ENCODE data around the gene CPXM1. TPM values are rescaled to one million over a fixed set of nuclear protein-coding genes. Genes with fewer than 3 reads are reported as not detected.

CPXM1 gene
- total RNA-seq, 2 donors from 2014 or later = 47.8 to 53.5 TPM

DNA sequence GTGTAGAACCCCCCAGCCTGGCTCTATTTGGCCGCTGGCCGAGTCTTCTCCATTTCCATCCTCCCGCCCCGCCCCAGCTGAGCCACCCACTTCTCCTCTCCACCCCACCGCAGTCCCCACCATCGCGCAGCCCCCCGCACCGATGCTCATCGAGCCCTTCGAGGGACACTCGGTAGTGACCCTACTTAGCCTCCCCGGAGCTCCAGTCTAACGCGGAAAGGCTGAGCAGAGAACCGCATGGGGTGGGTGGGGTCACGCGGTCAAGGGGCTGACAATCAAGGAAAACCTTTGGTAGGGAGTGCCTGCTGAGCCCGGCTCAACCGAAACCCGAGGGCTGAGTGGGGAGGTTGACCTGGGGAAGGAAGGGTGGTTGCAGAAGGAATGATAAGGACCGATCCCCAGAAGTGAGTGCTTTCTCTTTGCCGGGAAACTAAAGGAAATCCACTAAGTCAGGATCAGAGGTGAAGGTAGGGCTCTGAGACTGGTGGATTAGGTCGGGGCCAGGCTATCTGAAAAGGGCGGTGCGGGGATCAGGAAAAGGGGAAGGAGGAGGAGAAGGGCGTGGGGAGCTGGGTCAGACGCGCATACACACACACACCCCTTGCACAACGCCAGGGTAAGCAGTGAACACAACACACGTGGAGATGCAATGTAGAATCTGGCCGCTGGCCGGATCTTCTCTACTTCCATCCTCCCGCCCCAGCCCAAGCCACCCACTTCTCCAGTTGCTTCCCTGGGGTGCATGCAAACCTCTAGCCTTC, 49.8 kb downstream of the CPXM1 start:
- Mint-ChIP-seq H3K27ac (no peak overlapping the region), H3K9me3 (no peaks in the 10 kb centered on the region), H3K27me3 (peaks cover 0 to 11% of the 10 kb centered on the region in 2 donors), H3K36me3 (no peaks in the 10 kb centered on the region), H3K4me1 (ENCODE audit: low read depth in 2 of 2) (peaks cover 28 to 35% of the 10 kb centered on the region in 2 donors), H3K4me3 (peak overlapping the region; percentile 69)
- DNase-seq (ENCODE audit: low spot score) (no peak), ATAC-seq (no peak)

DNA sequence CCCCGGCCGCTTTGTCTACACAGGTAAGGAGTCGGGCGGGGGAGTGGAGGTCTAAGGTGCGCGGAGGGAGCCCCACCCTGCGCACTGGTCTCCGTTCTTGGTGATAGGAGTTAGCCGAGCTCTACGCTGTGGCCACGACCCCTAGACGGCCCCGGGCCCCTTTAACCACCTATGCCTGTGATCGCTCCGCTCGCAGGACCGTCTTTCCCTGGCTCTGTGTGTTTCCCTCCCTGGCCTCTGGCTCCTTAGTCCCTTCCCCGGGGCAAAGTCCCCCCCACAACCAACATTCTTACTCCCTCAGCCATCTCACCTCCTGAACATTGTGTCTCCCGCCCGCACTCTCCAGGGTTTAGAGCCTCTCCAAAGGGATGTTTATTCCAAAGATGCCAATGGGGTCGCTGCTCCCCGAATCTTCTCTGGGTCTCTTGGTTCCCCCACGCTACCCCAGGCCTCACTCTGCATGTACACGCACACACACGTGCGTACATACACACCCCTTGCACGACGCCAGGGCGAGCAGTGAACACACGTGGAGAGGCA, 50.4 kb downstream of the CPXM1 start:
- peaks cover 0 to 11% of the 10 kb centered on the region in 2 donors for H3K27me3 Mint-ChIP-seq
- ATAC-seq = no peak
- peaks cover 33 to 38% of the 10 kb centered on the region in 2 donors for H3K4me1 Mint-ChIP-seq (ENCODE audit: low read depth in 2 of 2)
- no peaks in the 10 kb centered on the region for H3K36me3 Mint-ChIP-seq
- no peak overlapping the region for H3K4me3 Mint-ChIP-seq
- H3K27ac Mint-ChIP-seq = no peak overlapping the region
- no peak for DNase-seq (ENCODE audit: low spot score)
- no peaks in the 10 kb centered on the region for H3K9me3 Mint-ChIP-seq

DNA sequence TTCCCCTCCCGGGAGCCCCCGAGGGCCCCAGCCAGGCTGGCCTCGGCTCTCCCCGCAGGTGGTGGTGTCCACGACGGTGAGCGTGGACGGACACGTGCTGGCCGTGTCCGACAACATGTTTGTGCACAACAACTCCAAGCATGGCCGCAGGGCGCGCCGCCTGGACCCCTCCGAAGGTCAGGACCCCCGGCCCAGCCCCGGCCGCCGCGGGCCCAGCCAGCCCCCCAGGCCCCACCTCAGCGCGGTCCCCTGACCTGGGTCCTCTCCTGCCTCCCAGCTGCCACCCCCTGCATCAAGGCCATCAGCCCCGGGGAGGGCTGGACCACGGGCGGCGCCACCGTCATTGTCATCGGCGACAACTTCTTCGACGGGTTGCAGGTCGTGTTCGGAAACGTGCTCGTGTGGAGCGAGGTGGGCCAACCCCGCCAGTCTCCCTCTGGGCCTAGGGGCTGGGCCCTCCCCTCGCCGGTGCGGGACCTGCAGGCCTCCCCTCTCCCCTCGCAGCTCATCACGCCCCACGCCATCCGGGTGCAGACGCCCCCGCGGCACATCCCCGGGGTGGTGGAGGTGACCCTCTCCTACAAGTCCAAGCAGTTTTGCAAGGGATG, 51.0 kb downstream of the CPXM1 start:
- ATAC-seq (no peak), DNase-seq (ENCODE audit: low spot score) (no peak)
- no peaks in the 10 kb centered on the region for H3K9me3 Mint-ChIP-seq
- H3K36me3 Mint-ChIP-seq = no peaks in the 10 kb centered on the region
- H3K4me3 Mint-ChIP-seq = no peak overlapping the region
- peaks cover 33 to 35% of the 10 kb centered on the region in 2 donors for H3K4me1 Mint-ChIP-seq (ENCODE audit: low read depth in 2 of 2)
- H3K27ac Mint-ChIP-seq = no peak overlapping the region
- peaks cover 0 to 9% of the 10 kb centered on the region in 2 donors for H3K27me3 Mint-ChIP-seq

DNA sequence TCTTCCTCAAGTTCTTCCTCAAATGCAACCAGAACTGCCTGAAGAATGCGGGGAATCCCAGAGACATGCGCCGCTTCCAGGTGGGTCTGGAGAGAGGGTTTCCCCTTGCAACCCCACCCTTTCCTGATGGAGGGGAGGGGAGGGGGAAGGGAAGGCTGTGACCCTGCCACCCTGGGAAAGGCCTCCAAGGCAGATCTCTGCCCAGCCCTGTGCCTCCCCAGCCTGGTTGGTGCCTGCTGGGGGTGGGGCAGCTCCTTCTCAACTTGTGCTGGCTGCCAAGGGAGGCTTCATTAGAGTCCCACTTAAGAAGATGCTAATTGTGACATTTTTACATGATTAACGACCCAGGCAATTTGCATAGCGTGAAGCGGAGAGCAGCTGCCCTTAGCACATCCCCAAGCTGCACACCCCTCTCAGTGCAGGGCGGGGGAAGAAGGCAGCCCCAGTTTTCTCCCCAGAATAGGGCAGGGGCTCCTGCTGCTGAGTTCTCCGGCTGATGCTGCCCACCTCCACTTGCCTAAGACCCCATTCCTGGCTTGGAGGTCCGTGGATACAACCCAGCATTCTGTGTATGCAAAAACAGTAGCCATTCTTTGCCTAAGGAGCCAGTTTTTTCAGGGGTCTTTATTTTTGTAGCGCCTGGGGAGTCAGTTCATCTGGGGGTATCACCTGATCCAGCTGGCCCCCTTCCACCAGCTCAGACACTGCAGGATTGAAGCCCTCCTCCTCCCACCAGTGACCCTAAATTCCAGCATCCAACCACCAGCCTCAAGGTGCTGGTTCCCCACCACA, 51.7 kb downstream of the CPXM1 start:
- ATAC-seq (no peak), DNase-seq (ENCODE audit: low spot score) (no peak)
- Mint-ChIP-seq H3K36me3 (no peaks in the 10 kb centered on the region), H3K9me3 (no peaks in the 10 kb centered on the region), H3K27ac (no peak overlapping the region), H3K4me3 (no peak overlapping the region), H3K27me3 (peaks cover 0 to 6% of the 10 kb centered on the region in 2 donors), H3K4me1 (ENCODE audit: low read depth in 2 of 2) (peaks cover 33% of the 10 kb centered on the region in 2 donors)

DNA sequence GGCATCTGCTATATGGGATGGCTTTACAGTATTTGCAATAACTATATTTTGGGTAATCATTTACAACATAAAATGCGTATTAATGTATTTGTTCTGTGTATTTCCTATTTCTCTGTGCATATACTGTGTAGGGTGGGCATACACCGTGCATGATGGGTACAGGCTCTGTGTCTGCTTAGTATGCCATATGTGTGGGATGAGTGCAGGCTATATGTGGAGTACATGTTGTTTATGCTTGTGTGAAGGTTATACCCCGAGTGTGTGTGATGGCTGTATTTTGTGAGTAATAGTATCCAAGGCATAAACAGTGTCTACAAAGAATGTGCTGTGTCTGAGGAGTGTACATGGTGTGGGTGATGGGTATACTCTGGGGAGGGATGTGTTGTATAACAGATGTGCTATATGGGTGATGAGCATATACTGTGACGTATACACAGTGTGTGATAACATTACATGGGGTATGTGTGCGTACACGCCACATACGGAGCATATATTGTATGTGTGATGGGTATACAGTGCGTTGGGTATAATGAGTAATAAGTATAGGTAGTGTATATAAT, 52.7 kb downstream of the CPXM1 start:
- Mint-ChIP-seq H3K4me1 (ENCODE audit: low read depth in 2 of 2) (peaks cover 33 to 35% of the 10 kb centered on the region in 2 donors), H3K27ac (no peak overlapping the region), H3K36me3 (no peaks in the 10 kb centered on the region), H3K27me3 (peaks cover 0 to 3% of the 10 kb centered on the region in 2 donors), H3K9me3 (no peaks in the 10 kb centered on the region), H3K4me3 (no peak overlapping the region)
- DNase-seq (ENCODE audit: low spot score) (no peak), ATAC-seq (no peak)

DNA sequence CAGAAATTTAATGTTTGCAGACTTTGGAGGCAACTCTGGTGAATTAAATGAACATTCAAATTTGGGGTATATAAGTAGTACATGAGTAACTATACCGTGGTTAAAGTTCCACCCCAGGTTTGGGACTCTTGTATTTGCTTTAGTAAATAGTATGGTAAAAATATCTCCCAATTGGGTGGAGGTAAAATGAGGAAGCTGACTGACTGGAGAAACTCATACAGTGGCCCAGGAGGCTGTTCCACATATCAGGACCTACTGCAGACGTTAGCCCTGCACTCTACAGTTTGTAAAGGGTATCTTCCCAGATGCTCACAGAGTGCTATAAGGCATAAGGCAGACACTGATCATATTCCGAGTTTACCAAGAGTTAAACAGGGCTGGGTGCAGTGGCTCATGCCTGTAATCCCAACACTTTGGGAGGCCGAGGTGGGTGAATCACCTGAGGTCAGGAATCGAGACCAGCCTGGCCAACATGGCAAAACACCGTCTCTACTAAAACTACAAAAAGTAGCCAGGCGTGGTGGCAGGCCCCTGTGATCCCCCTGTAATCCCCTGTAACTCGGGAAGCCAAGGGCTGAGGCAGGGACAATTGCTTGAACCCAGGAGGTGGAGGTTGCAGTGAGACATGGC, 53.7 kb downstream of the CPXM1 start:
- H3K9me3 Mint-ChIP-seq = no peaks in the 10 kb centered on the region
- no peak for ATAC-seq
- H3K27me3 Mint-ChIP-seq = peaks cover 0 to 3% of the 10 kb centered on the region in 2 donors
- no peak overlapping the region for H3K4me3 Mint-ChIP-seq
- H3K36me3 Mint-ChIP-seq = no peaks in the 10 kb centered on the region
- no peak overlapping the region for H3K27ac Mint-ChIP-seq
- H3K4me1 Mint-ChIP-seq (ENCODE audit: low read depth in 2 of 2) = peaks cover 41% of the 10 kb centered on the region in 2 donors
- no peak for DNase-seq (ENCODE audit: low spot score)

DNA sequence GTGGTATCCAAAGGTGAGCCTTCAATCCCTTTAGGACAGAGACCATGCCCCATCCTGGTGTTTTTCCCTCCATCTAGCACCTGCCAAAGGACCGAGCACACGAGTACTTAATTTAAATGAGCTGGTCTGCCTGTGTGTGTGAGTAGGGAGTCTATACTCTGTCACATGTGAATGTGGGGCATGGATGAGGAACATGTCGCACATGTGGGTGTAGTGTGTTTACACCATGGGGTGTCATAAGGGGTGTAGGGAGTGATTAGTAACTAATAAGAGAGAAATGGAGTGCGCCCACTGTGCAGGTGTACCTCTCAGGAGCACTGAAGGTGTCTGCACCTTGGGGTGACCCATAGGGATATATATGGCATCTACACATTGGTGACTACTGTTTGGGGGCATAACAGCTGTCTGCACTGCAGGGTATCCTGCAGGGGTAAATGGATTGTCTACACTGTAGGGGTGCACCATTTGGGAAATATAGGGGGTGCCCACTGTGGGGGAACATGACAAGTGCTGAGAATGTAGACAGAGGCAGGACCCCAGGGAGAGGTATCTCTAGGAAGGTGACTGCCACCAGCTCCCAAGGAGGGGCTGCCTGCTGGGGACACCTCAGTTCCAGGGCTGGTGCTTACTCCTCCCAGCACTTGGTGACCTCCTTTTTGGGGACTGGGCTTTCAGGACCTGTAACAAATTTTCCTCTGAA, 54.3 kb downstream of the CPXM1 start:
- ATAC-seq (no peak), DNase-seq (ENCODE audit: low spot score) (no peak)
- Mint-ChIP-seq H3K4me1 (ENCODE audit: low read depth in 2 of 2) (peaks cover 45% of the 10 kb centered on the region in 2 donors), H3K4me3 (no peak overlapping the region), H3K9me3 (no peaks in the 10 kb centered on the region), H3K27me3 (peaks cover 0 to 3% of the 10 kb centered on the region in 2 donors), H3K36me3 (no peaks in the 10 kb centered on the region), H3K27ac (no peak overlapping the region)

DNA sequence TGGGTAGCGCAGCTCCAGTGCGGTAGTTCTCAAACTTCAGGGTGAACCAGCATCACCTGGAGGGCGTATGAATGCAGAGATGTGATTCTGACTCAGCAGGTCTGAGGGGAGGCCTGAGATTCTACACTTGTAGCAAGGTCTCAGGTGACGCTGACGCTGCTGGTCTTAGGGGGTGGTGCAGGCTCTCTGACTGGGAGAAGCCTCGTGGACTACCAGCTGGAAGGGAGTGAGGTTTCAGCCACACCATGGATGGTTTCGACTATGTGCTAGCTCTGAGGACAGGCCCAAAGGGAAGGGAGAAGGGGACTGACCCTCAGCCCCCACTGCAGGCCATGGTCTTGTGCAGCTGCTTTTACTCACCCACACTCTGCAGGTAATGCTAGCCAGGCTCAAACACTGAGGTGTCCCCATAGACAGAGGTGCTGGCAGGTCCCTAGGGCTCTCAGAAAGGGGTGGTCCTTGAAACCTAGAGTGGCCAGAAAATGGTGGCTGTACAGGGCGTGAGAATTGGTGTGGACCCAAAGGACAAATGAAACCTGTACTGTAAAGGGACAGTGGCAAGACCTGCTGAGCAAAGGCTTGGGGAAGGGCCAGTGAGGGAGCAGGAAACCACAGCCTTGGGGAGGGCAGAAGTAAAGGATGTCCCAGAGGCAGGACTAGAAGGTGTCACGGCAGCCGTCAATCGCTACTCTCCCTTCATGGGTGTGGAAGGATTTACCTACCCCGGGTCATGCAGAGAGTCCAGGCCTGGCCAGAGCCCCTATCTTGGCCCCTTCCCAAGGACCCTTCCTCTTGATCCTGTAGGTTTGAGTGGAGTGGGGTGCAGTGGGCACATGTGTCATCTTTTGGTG, 55.1 kb downstream of the CPXM1 start:
- H3K9me3 Mint-ChIP-seq = no peaks in the 10 kb centered on the region
- peaks cover 39 to 44% of the 10 kb centered on the region in 2 donors for H3K4me1 Mint-ChIP-seq (ENCODE audit: low read depth in 2 of 2)
- DNase-seq (ENCODE audit: low spot score) (no peak), ATAC-seq (peak in 1 of 2 donors; percentile 38)
- no peak overlapping the region for H3K4me3 Mint-ChIP-seq
- peaks cover 0 to 2% of the 10 kb centered on the region in 2 donors for H3K27me3 Mint-ChIP-seq
- no peak overlapping the region for H3K27ac Mint-ChIP-seq
- H3K36me3 Mint-ChIP-seq = no peaks in the 10 kb centered on the region

Other genes with a start within 250 kb of the CPXM1 start
- gene NOP56, start 148.0 kb downstream of the CPXM1 start, total RNA-seq = 100 to 1,000 TPM; 424 to 981 TPM
- gene IDH3B, start 136.4 kb downstream of the CPXM1 start, total RNA-seq = 100 to 1,000 TPM; 114 to 120 TPM
- 10 to 100 TPM; 14.8 to 31.4 TPM for gene EBF4, start 107.8 kb downstream of the CPXM1 start, total RNA-seq
- gene C20orf141, start 14.4 kb upstream of the CPXM1 start, total RNA-seq = not detected
- not detected for gene TMEM239, start 15.7 kb upstream of the CPXM1 start, total RNA-seq
- 10 to 100 TPM; 53.8 to 62.6 TPM for gene PCED1A, start 40.0 kb upstream of the CPXM1 start, total RNA-seq
- 100 to 1,000 TPM in 1 of 2 donors, 10 to 100 TPM in 1; 88.0 to 101 TPM for gene VPS16, start 40.1 kb upstream of the CPXM1 start, total RNA-seq
- 10 to 100 TPM; 50.4 to 76.0 TPM for gene PTPRA, start 72.9 kb upstream of the CPXM1 start, total RNA-seq
- gene GNRH2, start 243.0 kb upstream of the CPXM1 start, total RNA-seq = 1 to 10 TPM; 2.1 to 3.2 TPM
- gene MRPS26, start 245.4 kb upstream of the CPXM1 start, total RNA-seq = 10 to 100 TPM; 31.2 to 56.6 TPM